ENCODE data around the gene DCAF10.
"Not testable (repeated sequence)": the region's sequence is repeated elsewhere in the genome, so short reads cannot be mapped to it uniquely, and the experiment has no call there.

Gene DCAF10

GRCh38 chr9:37800631-37801286 is at the start of gene DCAF10:
Gene DCAF10 (plus strand): TSS chr9:37800797. CDS start chr9:37800867, 70 bp downstream.
- peak; percentile 85 for DNase-seq (ENCODE audit: low spot score)

DNA sequence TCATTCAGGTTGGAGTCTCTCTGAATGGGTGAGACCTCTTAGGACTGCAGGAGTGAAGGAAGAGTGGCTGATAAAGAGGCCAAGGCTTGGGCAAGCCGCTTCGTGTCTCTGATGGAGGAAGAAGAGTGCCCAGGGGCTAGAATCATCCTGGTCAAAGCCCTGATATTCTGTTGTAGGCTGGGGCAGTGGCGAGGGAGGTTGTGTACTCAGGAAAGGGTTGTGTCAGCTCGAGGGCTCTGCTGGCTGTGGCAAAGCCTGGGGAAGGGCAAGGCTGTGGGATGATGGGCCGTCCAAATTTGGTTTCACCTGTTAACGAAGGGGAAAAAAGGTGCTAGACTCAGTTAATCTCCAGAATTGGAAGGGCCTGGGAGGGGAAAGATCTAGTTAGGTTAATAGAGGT is 49.4 kb upstream of the DCAF10 start:
- DNase-seq (ENCODE audit: low spot score) = no peak

- DNase-seq (ENCODE audit: low spot score) = not testable (repeated sequence)
These were observed 48.9 kb upstream of the DCAF10 start for GRCh38 chr9:37751704-37752103.

DNA sequence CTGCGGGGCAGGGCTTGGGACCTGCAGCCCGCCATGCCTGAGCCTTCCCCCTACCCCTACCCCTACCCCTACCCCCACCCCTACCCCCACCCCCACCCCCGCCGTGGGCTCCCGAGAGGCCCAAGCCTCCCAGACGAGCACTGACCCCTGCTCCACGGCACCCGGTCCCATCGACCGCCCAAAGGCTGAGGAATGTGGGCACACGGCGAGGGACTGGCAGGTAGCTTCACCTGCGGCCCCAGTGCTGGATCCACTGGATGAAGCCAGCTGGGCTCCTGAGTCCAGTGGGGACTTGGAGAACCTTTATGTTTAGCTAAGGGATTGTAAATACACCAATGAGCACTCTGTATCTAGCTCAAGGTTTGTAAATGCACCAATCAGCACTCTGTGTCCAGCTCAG is 48.5 kb upstream of the DCAF10 start:
- not testable (repeated sequence) for DNase-seq (ENCODE audit: low spot score)

DNA sequence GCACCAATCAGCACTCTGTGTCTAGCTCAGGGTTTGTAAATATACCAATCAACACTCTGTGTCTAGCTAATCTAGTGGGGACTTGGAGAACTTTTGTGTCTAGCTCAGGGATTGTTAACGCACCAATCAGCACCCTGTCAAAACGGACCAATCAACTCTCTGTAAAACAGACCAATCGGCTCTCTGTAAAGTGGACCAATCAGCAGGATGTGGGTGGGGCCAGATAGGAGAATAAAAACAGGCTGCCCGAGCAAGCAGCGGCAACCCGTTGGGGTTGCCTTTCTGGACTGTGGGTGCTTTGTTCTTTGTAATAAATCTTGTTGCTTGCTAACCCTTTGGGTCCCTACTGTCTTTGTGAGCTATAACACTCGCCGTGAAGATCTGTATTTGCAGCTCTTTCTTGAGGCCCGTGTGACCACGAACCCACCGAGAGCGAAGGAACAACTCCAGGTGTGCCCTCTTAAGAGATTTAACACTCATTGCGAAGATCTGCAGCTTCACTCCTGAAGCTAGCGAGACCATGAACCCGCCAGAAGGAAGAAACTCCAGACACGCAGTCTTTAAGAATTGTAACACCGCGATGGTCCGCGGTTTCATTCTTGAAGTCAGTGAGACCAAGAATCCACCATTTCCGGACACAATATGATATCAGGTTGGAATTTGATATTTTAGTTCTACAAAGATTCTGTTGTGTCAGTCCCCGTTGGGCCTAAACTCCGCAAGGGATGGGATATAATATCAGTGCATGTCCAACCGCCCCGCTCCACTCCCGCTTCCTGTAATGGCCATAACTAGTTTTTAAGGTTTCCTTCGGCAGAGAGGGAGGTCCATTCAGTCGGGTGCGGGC is 47.7 kb upstream of the DCAF10 start:
- DNase-seq (ENCODE audit: low spot score) = no peak

DNA sequence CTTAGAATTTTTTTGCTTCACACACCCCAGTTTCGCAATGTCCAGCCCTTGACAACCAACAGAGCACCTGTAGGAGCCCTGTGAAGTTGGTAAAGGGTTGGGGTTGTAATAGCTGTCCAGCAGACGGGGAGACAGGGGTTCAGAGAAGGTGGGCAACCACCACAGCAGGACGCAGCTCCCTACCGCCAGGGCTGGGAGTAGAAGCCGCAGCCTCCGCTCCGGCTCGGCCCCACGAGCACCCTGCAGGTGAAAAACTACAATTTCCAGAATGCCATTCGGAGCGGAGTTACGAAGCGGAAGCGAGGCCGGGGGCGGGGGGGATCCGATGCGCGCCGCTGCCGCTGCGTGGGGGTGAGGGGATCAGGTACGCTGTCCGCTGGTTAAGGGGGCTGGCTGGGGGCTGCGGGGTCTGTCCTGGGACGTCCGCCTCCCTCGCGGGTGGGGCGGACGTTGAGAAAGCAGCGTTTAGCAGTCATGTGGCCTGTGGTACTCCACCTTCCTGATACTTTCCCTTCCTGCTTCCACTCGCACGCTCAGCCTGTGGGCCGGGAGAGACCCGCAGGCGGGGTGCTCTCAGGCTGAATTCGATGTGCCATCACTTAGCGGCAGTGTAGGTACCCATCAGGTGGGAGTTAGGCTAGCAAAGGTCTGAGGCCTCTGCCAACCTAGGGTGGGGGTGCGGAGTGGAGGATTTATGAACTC is 47.0 kb upstream of the DCAF10 start, which contains the start of gene TRMT10B:
Gene TRMT10B (plus strand): TSS at position 317 of the 702 bp plus-strand sequence. CDS start 8,127 bp downstream, outside the sequence.
- DNase-seq (ENCODE audit: low spot score) = peak; percentile 99

DNA sequence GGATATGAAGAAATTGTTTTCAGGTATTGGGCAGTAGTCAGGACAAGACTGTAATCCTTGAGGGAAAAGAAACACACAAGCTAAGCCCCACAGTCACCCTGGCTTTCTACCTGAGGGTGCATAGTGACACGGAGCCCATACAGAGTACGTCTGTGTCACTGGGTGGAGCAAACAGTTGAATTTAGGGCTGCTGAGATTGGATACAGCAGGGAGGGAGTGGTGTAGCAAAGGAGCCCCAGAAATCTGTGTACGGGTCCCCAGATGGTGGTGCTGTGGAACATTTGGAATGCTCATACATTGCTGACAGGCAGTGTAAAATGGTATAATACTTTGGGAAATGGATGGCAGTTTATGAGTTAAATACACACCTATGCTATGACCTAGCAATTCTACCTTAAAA is 41.9 kb upstream of the DCAF10 start:
- DNase-seq (ENCODE audit: low spot score) = no peak

GRCh38 chr9:37760416-37761161 is 40.0 kb upstream of the DCAF10 start:
- DNase-seq (ENCODE audit: low spot score) = no peak

DNA sequence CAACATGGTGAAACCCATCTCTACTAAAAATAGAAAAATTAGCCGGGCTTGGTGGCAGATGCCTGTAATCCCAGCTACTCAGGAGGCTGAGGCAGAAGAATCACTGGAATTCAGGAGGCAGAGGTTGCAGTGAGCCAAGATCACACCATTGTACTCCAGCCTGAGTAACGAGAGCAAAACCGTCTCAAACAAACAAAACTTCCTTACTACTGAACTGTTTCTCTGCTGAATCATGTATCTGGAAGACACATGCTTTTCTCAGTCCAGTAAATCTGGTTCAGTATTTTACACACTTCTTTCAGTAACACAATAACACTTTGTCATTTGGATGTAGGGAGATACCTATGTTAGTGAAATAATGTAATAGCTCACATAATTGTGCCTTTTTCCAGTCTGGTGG is 39.1 kb upstream of the DCAF10 start:
- no peak for DNase-seq (ENCODE audit: low spot score)

- DNase-seq (ENCODE audit: low spot score) = not testable (repeated sequence)
These were observed 35.3 kb upstream of the DCAF10 start for GRCh38 chr9:37765263-37765662.

DNA sequence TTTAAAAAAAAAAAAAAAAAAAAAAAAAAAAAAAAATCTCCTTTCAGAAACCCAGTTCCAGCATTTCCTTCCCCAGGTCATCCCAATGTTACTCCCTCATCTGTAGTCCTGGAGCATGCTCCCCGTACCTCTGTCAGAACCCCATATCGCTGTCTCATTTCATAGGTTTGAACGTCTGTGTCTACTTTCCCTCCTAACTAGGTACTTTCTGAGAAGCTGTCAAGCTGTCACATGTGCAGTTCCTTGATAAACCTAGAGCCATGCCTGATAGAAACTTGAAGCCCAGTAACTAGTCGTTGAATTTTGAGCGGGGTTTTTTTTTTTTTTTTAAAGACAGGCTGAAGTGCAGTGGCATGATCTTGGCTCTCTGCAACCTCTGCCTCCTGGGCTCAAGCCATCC is 31.3 kb upstream of the DCAF10 start:
- no peak for DNase-seq (ENCODE audit: low spot score)

- DNase-seq (ENCODE audit: low spot score) = no peak
These were observed 30.6 kb upstream of the DCAF10 start for GRCh38 chr9:37769995-37770394.

GRCh38 chr9:37775216-37775919 is 25.2 kb upstream of the DCAF10 start:
- DNase-seq (ENCODE audit: low spot score) = no peak

- no peak for DNase-seq (ENCODE audit: low spot score)
These were observed 24.3 kb upstream of the DCAF10 start for GRCh38 chr9:37776328-37776727.

- DNase-seq (ENCODE audit: low spot score) = no peak
These were observed 22.1 kb upstream of the DCAF10 start for GRCh38 chr9:37778534-37778933.

- DNase-seq (ENCODE audit: low spot score) = no peak
These were observed 16.3 kb upstream of the DCAF10 start for GRCh38 chr9:37784291-37784615.

GRCh38 chr9:37784616-37785483 is 15.7 kb upstream of the DCAF10 start, which contains the start of gene EXOSC3:
Gene EXOSC3 (minus strand): TSS chr9:37785064. CDS start chr9:37785044, 20 bp downstream.
- DNase-seq (ENCODE audit: low spot score) = peak; percentile 95

- DNase-seq (ENCODE audit: low spot score) = no peak
These were observed 13.5 kb upstream of the DCAF10 start for GRCh38 chr9:37787059-37787458.

DNA sequence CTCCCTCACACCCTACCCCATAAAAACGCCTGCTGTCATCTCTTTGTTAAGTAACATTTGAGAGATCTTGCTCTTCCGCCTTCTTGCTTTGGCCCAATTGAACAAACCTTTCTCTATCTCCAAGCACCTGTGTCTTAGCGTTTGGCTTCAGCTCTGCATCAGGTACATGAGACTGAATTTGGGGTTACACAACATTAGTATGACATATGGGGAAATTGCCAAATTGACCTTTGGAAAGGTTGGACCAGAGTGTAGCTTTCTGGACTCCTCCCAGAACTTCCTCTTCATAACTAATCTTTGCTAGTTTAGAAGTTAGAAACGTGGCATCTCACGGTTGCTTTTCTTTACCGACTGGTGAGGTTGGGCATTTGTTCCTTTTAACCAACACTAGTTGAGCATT is 12.3 kb upstream of the DCAF10 start:
- no peak for DNase-seq (ENCODE audit: low spot score)

DNA sequence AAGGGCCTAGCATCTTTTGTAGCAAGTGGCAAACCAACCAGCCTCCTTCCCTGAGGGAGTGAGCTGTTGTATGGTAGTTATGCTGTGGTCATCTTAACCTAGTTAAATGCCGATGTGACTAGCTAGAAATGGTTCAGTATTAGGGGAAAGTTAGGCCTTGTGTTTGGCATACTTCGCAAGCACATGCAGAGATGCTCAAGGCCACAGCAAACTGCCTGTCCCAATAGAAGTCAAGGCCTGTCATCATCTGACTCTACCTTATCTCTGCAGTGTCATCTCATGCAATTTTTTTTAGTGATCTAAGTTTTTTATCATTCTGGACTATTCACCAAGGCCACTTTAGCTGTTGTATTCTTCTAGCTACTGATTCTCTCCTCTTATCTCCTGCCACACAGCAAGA is 10.5 kb upstream of the DCAF10 start:
- DNase-seq (ENCODE audit: low spot score) = no peak
